VCaP (cell line): ENCODE results near the gene NOP53.

ENCODE experiments used
- H3K27ac ChIP-seq: fragments of 450-650 bp; 2 replicates; pipeline ENCODE4 v1.5.1; 2017
- CTCF ChIP-seq: fragments of 450-650 bp; conservative IDR thresholded peaks from 2 replicates; pipeline ENCODE4 v1.5.1; 2017; ENCODE audit warnings: mild to moderate bottlenecking, moderate library complexity

Gene NOP53

DNA sequence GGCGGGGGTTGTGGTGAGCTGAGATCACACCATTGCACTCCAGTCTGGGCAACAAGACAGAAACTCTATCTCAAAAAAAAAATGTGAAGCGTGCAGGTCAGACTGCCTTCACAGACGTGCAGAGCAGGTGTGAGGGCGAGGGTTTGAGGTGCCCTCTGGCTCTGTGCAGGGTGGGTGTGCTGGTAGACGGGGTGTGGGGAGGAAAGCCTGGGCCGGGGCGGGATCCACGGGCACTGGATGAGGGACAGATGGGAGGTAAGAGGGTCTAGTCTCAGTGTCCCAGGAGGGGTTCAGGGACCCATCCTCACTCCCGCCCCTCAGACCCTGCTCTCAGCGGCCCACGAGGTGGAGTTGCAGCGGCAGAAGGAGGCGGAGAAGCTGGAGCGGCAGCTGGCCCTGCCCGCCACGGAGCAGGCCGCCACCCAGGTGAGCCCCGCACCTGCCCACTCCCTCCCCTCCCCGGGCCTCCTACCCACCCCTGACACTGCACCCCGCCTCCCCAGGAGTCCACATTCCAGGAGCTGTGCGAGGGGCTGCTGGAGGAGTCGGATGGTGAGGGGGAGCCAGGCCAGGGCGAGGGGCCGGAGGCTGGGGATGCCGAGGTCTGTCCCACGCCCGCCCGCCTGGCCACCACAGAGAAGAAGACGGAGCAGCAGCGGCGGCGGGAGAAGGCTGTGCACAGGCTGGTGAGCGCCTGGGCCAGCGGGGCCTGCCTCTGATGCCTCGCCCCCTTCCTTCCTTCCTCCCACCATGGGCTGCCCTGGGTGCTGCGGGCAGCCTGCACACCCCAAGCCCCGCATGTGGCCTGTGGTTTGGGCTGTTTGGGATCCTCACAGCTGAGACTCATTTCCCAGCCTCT, 9.1 kb downstream of the NOP53 start:
- no peak overlapping the region for H3K27ac ChIP-seq
- no peak for TF ChIP-seq CTCF

- no peak overlapping the region for H3K27ac ChIP-seq
- no peak for TF ChIP-seq CTCF
These were observed 9.9 kb downstream of the NOP53 start for GRCh38 chr19:47755065-47755761.

GRCh38 chr19:47755762-47756626, 10.6 kb downstream of the NOP53 start:
- no peak overlapping the region for H3K27ac ChIP-seq
- TF ChIP-seq CTCF = no peak

- no peak for TF ChIP-seq CTCF
- H3K27ac ChIP-seq = no peak overlapping the region
These were observed 11.2 kb downstream of the NOP53 start for GRCh38 chr19:47756627-47756929.

DNA sequence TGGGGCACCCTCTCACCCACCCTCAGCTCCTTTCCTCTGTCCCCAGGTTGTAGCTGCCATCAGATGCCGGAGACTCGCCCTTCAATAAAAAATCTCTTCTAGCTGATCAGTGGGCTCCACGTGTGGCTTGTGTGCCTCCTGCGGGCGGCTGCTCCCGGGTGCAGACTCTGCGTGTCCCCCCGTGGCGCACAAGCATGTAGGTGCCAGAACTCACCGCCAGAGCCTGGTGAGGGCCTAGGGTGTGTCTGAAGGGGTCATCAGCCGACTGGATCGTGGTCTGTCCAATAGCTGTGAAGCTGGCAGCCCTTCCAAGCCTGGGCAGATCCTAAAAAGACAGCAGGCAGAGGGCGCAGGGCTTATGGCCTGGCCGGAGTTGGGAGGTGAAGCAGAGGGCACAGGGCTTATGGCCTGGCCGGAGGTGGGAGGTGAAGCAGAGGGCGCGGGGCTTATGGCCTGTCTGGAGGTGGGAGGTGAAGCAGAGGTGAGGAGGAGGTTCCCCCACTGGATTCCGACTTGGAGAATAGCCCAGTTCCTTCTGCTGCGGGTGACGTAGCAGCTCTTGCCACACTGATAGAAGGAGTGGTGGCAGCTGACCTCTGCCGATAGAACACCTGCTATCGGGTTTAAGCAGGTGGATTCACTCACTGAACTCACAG, 11.7 kb downstream of the NOP53 start:
- no peak overlapping the region for H3K27ac ChIP-seq
- no peak for TF ChIP-seq CTCF

DNA sequence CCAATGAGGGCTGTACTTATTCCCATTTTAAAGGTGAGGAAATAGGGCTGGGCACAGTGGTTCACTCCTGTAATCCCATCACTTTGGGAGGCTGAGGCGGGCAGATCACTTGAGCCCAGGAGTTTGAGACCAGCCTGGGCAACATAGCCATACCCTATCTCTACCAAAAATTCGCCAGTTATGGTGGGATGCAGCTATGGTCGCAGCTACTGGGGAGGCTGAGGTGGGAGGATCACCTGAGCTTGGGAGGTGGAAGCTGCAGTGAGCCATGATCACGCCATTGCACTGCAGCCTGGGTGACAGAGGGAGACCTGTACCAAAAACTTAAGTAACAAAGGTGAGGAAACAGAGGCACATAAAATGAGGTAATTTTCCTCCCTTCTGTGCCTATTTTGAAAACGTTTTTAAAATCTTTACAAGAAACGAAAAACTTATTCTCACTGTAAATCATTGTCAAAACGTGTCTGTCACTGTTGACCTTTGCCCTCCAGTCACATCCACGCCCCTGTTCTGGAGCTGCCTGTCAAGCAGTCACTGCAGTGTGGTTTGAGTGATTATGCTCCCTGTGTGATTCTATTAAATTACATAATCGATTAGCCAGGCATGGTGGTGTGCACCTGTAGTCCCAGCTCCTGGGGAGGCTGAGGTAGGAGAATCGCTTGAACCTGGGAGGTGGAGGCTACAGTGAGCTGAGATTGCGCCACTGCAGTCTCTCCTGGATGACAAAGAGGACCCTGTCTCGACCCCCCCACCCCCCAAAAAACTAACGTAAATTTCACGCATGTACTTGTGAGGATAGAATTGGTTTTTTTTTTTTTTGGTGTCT, 12.5 kb downstream of the NOP53 start:
- TF ChIP-seq CTCF = no peak
- H3K27ac ChIP-seq = no peak overlapping the region
